Endothelial cell of umbilical vein (primary cell): ENCODE measurements around the gene SLC9A3. TPM values are rescaled to one million over a fixed set of nuclear protein-coding genes. Genes with fewer than 3 reads are reported as not detected.

Source experiments
- BruUV-seq: library from RNA; stranded (reverse); fragments of 400-500 nt; replicated peaks from 2 replicates; lab custom pipeline; 2021; lab: Mats Ljungman, UMichigan
- CTCF ChIA-PET: fragments of 300-600, 350-600 bp; sonication (Branson Sonifier 250); formaldehyde crosslinking; loops from one replicate; lab custom pipeline; 2021; ENCODE audit warnings: antibody characterized with exemption, inconsistent platforms; lab: Charles Lee
- POLR2A ChIA-PET: fragments of 300-600, 350-600 bp; sonication (Branson Sonifier 250); formaldehyde crosslinking; loops from one replicate; lab custom pipeline; 2021; ENCODE audit warnings: antibody characterized with exemption, inconsistent platforms; lab: Charles Lee
- DNase-seq: peaks from one replicate; pipeline ENCODE4 v3.0.0-alpha.2; 2011; ENCODE audit warnings: low read depth, low spot score
- FAIRE-seq: peaks from 2 replicates; lab custom pipeline; 2011; peaks lifted over from hg19 to GRCh38; lab: Jason Lieb, UNC
- H2AFZ ChIP-seq: 2 replicates; pipeline ENCODE4 v1.6.0; 2012; ENCODE audit warnings: low read depth, low read length, control low read depth, inconsistent platforms
- H3K27ac ChIP-seq: 2 replicates; pipeline ENCODE4 v1.5.1; 2011; ENCODE audit warnings: low read depth, mild to moderate bottlenecking, control low read depth, low read length, moderate library complexity; ENCODE audit not compliant: insufficient read depth
- H3K27me3 ChIP-seq, 2 experiments: 2 replicates each; pipeline versions ENCODE4 v1.6.0 to v1.6.1; 2011; ENCODE audit warnings: low read length in 2 of 2, mixed read lengths in 1 of 2; ENCODE audit not compliant: control insufficient read depth in 2 of 2, insufficient read depth in 2 of 2
- H3K36me3 ChIP-seq, 2 experiments: 2 replicates in 1 of 2; 3 replicates in 1 of 2; pipeline ENCODE4 v1.5.1; 2011; ENCODE audit warnings: low read length in 2 of 2, mild to moderate bottlenecking in 1 of 2, moderate library complexity in 1 of 2; ENCODE audit not compliant: control insufficient read depth in 2 of 2, insufficient read depth in 2 of 2; ENCODE audit errors: extremely low read depth in 1 of 2
- H3K4me1 ChIP-seq: 3 replicates; pipeline ENCODE4 v1.5.1; 2011; ENCODE audit warnings: mild to moderate bottlenecking, low read length; ENCODE audit not compliant: control insufficient read depth, insufficient read depth; ENCODE audit errors: extremely low read depth
- H3K4me2 ChIP-seq: 2 replicates; pipeline ENCODE4 v1.6.1; 2011; ENCODE audit warnings: low read length, control low read depth, mixed read lengths; ENCODE audit not compliant: insufficient read depth
- H3K4me3 ChIP-seq, 3 experiments: fragments of 200-600 bp in 1 of 3; sonication (generic), shearing (Covaris generic) in 1 of 3; replicated peaks in 1 of 3; 2 replicates each; pipeline ENCODE4 v1.5.1; 2011 to 2016; ENCODE audit warnings: control low read depth in 3 of 3, low read length in 3 of 3, mild to moderate bottlenecking in 2 of 3, inconsistent platforms in 1 of 3, low read depth in 1 of 3, moderate library complexity in 1 of 3; ENCODE audit not compliant: insufficient read depth in 1 of 3
- H3K79me2 ChIP-seq: 2 replicates; pipeline ENCODE4 v1.6.0; 2012; ENCODE audit warnings: low read length, inconsistent platforms; ENCODE audit not compliant: control insufficient read depth, insufficient read depth
- H3K9ac ChIP-seq: replicated peaks from 2 replicates; pipeline ENCODE3; 2011; ENCODE audit warnings: low read length, control low read depth; ENCODE audit not compliant: insufficient read depth; ENCODE audit errors: extremely low read depth
- H3K9me1 ChIP-seq: replicated peaks from 3 replicates; pipeline ENCODE4 v1.6.0; 2011; ENCODE audit warnings: mild to moderate bottlenecking, low read length; ENCODE audit not compliant: control insufficient read depth, insufficient read depth; ENCODE audit errors: extremely low read depth
- H3K9me3 ChIP-seq: replicated peaks from 2 replicates; pipeline ENCODE4 v1.5.1; 2012; ENCODE audit warnings: low read length, inconsistent platforms; ENCODE audit not compliant: control insufficient read depth, insufficient read depth
- H4K20me1 ChIP-seq: replicated peaks from 2 replicates; pipeline ENCODE3; 2011; ENCODE audit warnings: mild to moderate bottlenecking, low read length; ENCODE audit not compliant: control insufficient read depth, insufficient read depth; ENCODE audit errors: extremely low read depth
- EZH2 ChIP-seq: IDR thresholded peaks from 2 replicates; pipeline ENCODE4 v1.6.1; 2012; ENCODE audit warnings: borderline replicate concordance, low read depth, mild to moderate bottlenecking, moderate library complexity, low read length, inconsistent platforms; ENCODE audit not compliant: severe bottlenecking
- FOS ChIP-seq: IDR thresholded peaks from 2 replicates; pipeline ENCODE4 v1.6.1; 2011; ENCODE audit warnings: mild to moderate bottlenecking, low read length, moderate library complexity, borderline replicate concordance; ENCODE audit not compliant: insufficient read depth
- GATA2 ChIP-seq: IDR thresholded peaks from 2 replicates; pipeline ENCODE4 v1.7.0; 2011; ENCODE audit warnings: low read depth, mild to moderate bottlenecking, moderate library complexity, mixed read lengths, low read length; ENCODE audit not compliant: insufficient read length, insufficient read depth
- JUN ChIP-seq: IDR thresholded peaks from 2 replicates; pipeline ENCODE4 v1.6.1; 2011; ENCODE audit warnings: borderline replicate concordance, low read depth; ENCODE audit not compliant: insufficient read length, insufficient read depth
- MYC ChIP-seq: IDR thresholded peaks from one replicate; pipeline ENCODE4 v1.6.1; 2011; ENCODE audit warnings: mild to moderate bottlenecking, low read depth, low read length
- POLR2A ChIP-seq: IDR thresholded peaks from 2 replicates; pipeline ENCODE4 v1.6.1; 2012; ENCODE audit warnings: low read depth, mild to moderate bottlenecking, control low read depth, low read length
- POLR2AphosphoS5 ChIP-seq: IDR thresholded peaks from 2 replicates; pipeline ENCODE4 v1.6.1; 2012; ENCODE audit warnings: low read depth, mild to moderate bottlenecking, control low read depth, low read length, moderate library complexity; ENCODE audit not compliant: insufficient read depth
- dilution Hi-C: fragments of 300-500 bp; cut with MboI; formaldehyde crosslinking; loops from one replicate; pipeline ENCODE4 v1.15.0; 2019; ENCODE audit warnings: low sequenced_read_pairs; ENCODE audit not compliant: extremely low pct_ligation_motif_present
- intact Hi-C: fragments of 100-400 bp; cut with micrococcal nuclease; formaldehyde crosslinking; loops from one replicate; pipeline ENCODE4 v1.10.0; 2022
- polyA plus RNA-seq, 4 experiments: library from polyadenylated mRNA; depleted of rRNA in 3 of 4; stranded (reverse) in 3 of 4; unstranded in 1 of 4; fragments of >200 nt; gene quantifications; 2 replicates each; pipeline versions ENCODE4 v1.2.1 to v1.2.3, GENCODE V29; 2011 to 2012; ENCODE audit warnings: missing spikeins in 1 of 4
- total RNA-seq: library from RNA; stranded (reverse); gene quantifications from 2 replicates; pipeline ENCODE4 v1.2.3, GENCODE V29; 2021
- TF ChIP-seq, protein P1 (sequence below): IDR thresholded peaks from 2 replicates; pipeline ENCODE4 v1.6.1; 2011; ENCODE audit not compliant: insufficient read depth, insufficient read length
- TF ChIP-seq, protein P2 (sequence below), 2 donors: IDR thresholded peaks; 1 replicate in 1 of 2; 2 replicates in 1 of 2; pipeline ENCODE4 v1.5.1; 2011; ENCODE audit warnings: low read length in 2 of 2, mild to moderate bottlenecking in 2 of 2, moderate library complexity in 2 of 2, control low read depth in 1 of 2, inconsistent platforms in 1 of 2, low read depth in 1 of 2; ENCODE audit not compliant: insufficient read depth in 1 of 2; ENCODE audit errors: extremely low read depth in 1 of 2

The SLC9A3 gene
- total and polyA plus RNA-seq, 2 donors (not counting 3 experiments of a cell fraction or from before 2014, with no cell fraction given): 0.79 to 0.82 TPM

DNA sequence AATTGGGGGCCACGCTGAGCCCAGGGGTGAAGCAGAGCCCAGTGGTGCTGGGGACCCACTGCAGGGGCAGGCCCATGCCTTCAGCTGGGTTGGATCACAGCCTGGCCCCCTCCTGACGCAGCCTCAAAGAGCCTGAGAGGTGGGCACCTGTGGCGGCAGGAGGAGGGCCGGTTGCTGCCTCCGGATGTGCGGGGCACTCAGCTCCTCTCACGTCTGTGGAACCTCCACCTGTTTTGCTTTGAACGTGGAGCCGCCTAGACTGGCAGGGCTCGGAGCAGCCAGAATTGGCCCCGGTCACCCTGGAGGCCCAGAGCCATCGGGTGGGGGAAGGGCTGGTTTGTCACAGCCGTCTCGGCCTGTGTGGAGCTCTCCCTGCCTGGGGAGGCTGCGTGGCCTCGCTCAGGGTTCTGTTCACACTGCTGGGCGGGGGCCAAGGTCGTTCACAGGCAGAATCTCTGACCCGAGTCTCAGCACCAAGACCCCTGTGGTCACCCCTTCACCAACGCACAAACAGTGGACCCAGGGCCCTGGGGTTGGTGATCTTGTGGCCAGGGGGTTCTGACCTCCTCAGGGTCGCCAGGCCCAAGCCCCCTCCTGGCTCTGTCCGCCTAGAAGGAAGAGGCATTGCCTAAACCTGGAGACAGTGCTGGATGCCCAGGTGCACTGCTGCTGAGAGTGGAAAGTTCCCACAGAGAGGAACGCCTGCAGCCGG, 9.2 kb upstream of the SLC9A3 start:
- CTCF ChIA-PET: interaction anchor here (1.6 kb wide), 1 partner anchor 87 kb away, joined by 4 read pairs; no protein-coding TSS in a partner anchor
- FAIRE-seq: no peak
- H2AFZ ChIP-seq: no peak overlapping the region

More for the DNA sequence above, 9.2 kb upstream of the SLC9A3 start:
- no TSS peak for BruUV-seq
- H3K27ac ChIP-seq: no peak overlapping the region
- DNase-seq: no peak
- dilution Hi-C loops: no loop called here
- intact Hi-C loops: no loop called here
- no peak overlapping the region for H3K9ac ChIP-seq
- POLR2A ChIA-PET: no interaction called here
- no peak overlapping the region for H3K4me3 ChIP-seq
- no peak overlapping the region for H3K4me2 ChIP-seq
- H3K79me2 ChIP-seq: no peaks in the 10 kb centered on the region
- no peaks in the 10 kb centered on the region for H3K36me3 ChIP-seq
- TF ChIP-seq FOS: no peak
- TF ChIP-seq GATA2: no peak
- TF ChIP-seq, protein P1, sequence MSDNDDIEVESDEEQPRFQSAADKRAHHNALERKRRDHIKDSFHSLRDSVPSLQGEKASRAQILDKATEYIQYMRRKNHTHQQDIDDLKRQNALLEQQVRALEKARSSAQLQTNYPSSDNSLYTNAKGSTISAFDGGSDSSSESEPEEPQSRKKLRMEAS: no peak
- TF ChIP-seq, protein P2, sequence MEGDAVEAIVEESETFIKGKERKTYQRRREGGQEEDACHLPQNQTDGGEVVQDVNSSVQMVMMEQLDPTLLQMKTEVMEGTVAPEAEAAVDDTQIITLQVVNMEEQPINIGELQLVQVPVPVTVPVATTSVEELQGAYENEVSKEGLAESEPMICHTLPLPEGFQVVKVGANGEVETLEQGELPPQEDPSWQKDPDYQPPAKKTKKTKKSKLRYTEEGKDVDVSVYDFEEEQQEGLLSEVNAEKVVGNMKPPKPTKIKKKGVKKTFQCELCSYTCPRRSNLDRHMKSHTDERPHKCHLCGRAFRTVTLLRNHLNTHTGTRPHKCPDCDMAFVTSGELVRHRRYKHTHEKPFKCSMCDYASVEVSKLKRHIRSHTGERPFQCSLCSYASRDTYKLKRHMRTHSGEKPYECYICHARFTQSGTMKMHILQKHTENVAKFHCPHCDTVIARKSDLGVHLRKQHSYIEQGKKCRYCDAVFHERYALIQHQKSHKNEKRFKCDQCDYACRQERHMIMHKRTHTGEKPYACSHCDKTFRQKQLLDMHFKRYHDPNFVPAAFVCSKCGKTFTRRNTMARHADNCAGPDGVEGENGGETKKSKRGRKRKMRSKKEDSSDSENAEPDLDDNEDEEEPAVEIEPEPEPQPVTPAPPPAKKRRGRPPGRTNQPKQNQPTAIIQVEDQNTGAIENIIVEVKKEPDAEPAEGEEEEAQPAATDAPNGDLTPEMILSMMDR (IDR thresholded peaks at IDR 0.05; ENCODE audit: extremely low read depth in 1 of 2, insufficient read depth in 1 of 2, low read depth in 1 of 2, low read length in 2 of 2): no peak
- no peak for TF ChIP-seq JUN
- no peak for TF ChIP-seq MYC
- no peak for TF ChIP-seq POLR2A
- no peak for TF ChIP-seq EZH2
- TF ChIP-seq POLR2AphosphoS5: no peak
- no peaks in the 10 kb centered on the region for H4K20me1 ChIP-seq
- peaks cover 11 to 18% of the 10 kb centered on the region in 2 experiments for H3K27me3 ChIP-seq
- no peaks in the 10 kb centered on the region for H3K9me3 ChIP-seq
- no peaks in the 10 kb centered on the region for H3K4me1 ChIP-seq
- no peaks in the 10 kb centered on the region for H3K9me1 ChIP-seq
